ENCODE measurements around the gene VIL1. TPM values are rescaled to one million over a fixed set of nuclear protein-coding genes. Genes with fewer than 3 reads are reported as not detected.

VIL1 gene
- total RNA-seq, 1 donor from 2014 or later = 0.29 TPM

DNA sequence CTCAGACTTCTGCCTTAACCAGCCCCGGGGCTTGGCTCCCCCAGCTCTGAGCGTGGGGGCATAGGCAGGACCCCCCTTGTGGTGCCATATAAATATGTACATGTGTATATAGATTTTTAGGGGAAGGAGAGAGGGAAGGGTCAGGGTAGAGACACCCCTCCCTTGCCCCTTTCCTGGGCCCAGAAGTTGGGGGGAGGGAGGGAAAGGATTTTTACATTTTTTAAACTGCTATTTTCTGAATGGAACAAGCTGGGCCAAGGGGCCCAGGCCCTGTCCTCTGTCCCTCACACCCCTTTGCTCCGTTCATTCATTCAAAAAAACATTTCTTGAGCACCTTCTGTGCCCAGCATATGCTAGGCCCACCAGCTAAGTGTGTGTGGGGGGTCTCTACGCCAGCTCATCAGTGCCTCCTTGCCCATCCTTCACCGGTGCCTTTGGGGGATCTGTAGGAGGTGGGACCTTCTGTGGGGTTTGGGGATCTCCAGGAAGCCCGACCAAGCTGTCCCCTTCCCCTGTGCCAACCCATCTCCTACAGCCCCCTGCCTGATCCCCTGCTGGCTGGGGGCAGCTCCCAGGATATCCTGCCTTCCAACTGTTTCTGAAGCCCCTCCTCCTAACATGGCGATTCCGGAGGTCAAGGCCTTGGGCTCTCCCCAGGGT, 13.7 kb upstream of the VIL1 start:
- DNase-seq (ENCODE audit: low spot score in 2 of 2, unreplicated experiment in 2 of 2) = no peak
- TF ChIP-seq, protein P1, sequence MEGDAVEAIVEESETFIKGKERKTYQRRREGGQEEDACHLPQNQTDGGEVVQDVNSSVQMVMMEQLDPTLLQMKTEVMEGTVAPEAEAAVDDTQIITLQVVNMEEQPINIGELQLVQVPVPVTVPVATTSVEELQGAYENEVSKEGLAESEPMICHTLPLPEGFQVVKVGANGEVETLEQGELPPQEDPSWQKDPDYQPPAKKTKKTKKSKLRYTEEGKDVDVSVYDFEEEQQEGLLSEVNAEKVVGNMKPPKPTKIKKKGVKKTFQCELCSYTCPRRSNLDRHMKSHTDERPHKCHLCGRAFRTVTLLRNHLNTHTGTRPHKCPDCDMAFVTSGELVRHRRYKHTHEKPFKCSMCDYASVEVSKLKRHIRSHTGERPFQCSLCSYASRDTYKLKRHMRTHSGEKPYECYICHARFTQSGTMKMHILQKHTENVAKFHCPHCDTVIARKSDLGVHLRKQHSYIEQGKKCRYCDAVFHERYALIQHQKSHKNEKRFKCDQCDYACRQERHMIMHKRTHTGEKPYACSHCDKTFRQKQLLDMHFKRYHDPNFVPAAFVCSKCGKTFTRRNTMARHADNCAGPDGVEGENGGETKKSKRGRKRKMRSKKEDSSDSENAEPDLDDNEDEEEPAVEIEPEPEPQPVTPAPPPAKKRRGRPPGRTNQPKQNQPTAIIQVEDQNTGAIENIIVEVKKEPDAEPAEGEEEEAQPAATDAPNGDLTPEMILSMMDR (IDR thresholded peaks at IDR 0.05; ENCODE audit: unreplicated experiment) = no peak
- Mint-ChIP-seq H3K9me3 (no peaks in the 10 kb centered on the region), H3K27me3 (ENCODE audit: low read depth) (no peaks in the 10 kb centered on the region), H3K4me1 (peaks cover 37% of the 10 kb centered on the region), H3K4me3 (peak overlapping the region; percentile 67), H3K36me3 (peaks cover 12% of the 10 kb centered on the region), H3K27ac (peak overlapping the region; percentile 97)

GRCh38 chr2:218405746-218406208, 13.1 kb upstream of the VIL1 start:
- Mint-ChIP-seq H3K4me1 (peaks cover 37% of the 10 kb centered on the region), H3K9me3 (no peaks in the 10 kb centered on the region), H3K27me3 (ENCODE audit: low read depth) (no peaks in the 10 kb centered on the region), H3K36me3 (peaks cover 12% of the 10 kb centered on the region), H3K4me3 (peak overlapping the region; percentile 67), H3K27ac (peak overlapping the region; percentile 97)
- TF ChIP-seq, protein P1 (IDR thresholded peaks at IDR 0.05; ENCODE audit: unreplicated experiment) = no peak
- DNase-seq (ENCODE audit: low spot score in 2 of 2, unreplicated experiment in 2 of 2) = no peak

DNA sequence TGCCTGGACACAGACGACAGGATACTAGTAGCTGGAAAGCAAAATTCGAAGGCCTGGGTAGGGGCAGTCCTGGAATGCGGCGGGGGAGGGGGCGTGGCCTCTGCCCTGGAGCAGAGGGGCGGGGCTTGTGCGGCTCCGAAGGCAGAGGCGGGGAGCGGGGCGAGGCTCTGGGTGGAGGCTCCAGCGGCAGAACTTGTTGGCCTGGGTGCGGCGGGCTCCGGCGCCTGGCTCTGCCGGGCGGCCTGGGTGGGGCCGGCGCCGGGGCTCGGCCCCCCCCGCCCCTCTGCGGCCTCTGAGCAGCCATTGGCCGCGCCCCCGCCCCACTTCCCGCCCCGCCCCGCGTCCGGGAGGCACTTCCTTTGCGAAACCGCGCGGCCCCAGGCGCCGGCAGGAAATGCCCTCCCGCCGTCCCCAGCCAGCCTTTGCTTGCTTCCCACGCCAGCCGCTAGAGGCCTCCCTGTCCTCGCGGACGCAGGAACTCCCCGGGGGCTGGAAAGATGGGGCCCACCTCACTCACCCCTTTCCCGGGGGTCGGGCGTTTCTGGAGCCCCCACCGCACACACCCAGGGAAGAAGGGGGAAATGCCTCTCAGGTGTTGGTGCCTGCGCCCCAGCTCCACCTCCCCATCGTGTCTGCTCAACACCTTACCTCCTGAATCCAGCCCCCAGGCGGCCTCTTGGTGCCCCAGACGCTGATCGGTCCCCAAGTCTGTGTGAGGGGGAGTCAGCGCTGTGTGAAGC, 12.5 kb upstream of the VIL1 start:
- H3K4me1 Mint-ChIP-seq = peaks cover 34% of the 10 kb centered on the region
- peaks cover 12% of the 10 kb centered on the region for H3K36me3 Mint-ChIP-seq
- peak overlapping the region; percentile 97 for H3K27ac Mint-ChIP-seq
- TF ChIP-seq, protein P1 (IDR thresholded peaks at IDR 0.05; ENCODE audit: unreplicated experiment) = peak; percentile 21
- peak; percentile 96 to 97 for DNase-seq (ENCODE audit: low spot score in 2 of 2, unreplicated experiment in 2 of 2)
- peak overlapping the region; percentile 75 for H3K4me3 Mint-ChIP-seq
- H3K9me3 Mint-ChIP-seq = no peaks in the 10 kb centered on the region
- no peaks in the 10 kb centered on the region for H3K27me3 Mint-ChIP-seq (ENCODE audit: low read depth)

- Mint-ChIP-seq H3K4me1 (peaks cover 29% of the 10 kb centered on the region), H3K4me3 (peak overlapping the region; percentile 75), H3K9me3 (no peaks in the 10 kb centered on the region), H3K27ac (peak overlapping the region; percentile 96), H3K36me3 (peaks cover 12% of the 10 kb centered on the region), H3K27me3 (ENCODE audit: low read depth) (no peaks in the 10 kb centered on the region)
- no peak for DNase-seq (ENCODE audit: low spot score in 2 of 2, unreplicated experiment in 2 of 2)
- TF ChIP-seq, protein P1 (IDR thresholded peaks at IDR 0.05; ENCODE audit: unreplicated experiment) = no peak
These were observed 11.8 kb upstream of the VIL1 start for GRCh38 chr2:218406949-218407618.

GRCh38 chr2:218407717-218408116, 11.2 kb upstream of the VIL1 start:
- no peaks in the 10 kb centered on the region for H3K9me3 Mint-ChIP-seq
- peaks cover 12% of the 10 kb centered on the region for H3K36me3 Mint-ChIP-seq
- DNase-seq (ENCODE audit: low spot score in 2 of 2, unreplicated experiment in 2 of 2) = no peak
- peak overlapping the region; percentile 78 for H3K27ac Mint-ChIP-seq
- TF ChIP-seq, protein P1 (IDR thresholded peaks at IDR 0.05; ENCODE audit: unreplicated experiment) = no peak
- no peak overlapping the region for H3K4me3 Mint-ChIP-seq
- H3K27me3 Mint-ChIP-seq (ENCODE audit: low read depth) = no peaks in the 10 kb centered on the region
- H3K4me1 Mint-ChIP-seq = peaks cover 29% of the 10 kb centered on the region
